22Rv1 (cell line): Measurements from ENCODE around the gene COL5A1.
"Not testable (repeated sequence)": the region's sequence is repeated elsewhere in the genome, so short reads cannot be mapped to it uniquely, and the experiment has no call there.

ENCODE experiments used
- CTCF ChIP-seq: fragments of 450-650 bp; IDR thresholded peaks from 2 replicates; pipeline ENCODE4 v1.5.1; 2017; ENCODE audit warnings: mild to moderate bottlenecking
- ZFX ChIP-seq: fragments of 450-650 bp; IDR thresholded peaks from 2 replicates; pipeline ENCODE4 v1.6.1; 2017; ENCODE audit warnings: antibody characterized with exemption, borderline replicate concordance

- not testable (repeated sequence) for TF ChIP-seq CTCF, ZFX
These were observed 62.1 kb downstream of the COL5A1 start for GRCh38 chr9:134703730-134704114.
